Stimulated activated CD4-positive, alpha-beta T cell treated with anti-CD3 and anti-CD28 coated beads, Interleukin-1b, Interleukin-23, amount 100 ng/mL, for 4 hours (primary cell): ENCODE results near the gene SYTL2.
A peak's percentile ranks its signal among the peaks of the same experiment; 100 is the strongest.

Source experiments
- DNase-seq, 2 donors: peaks; one replicate each; pipeline ENCODE4 v3.0.0-alpha.2; 2020; ENCODE audit warnings: low read depth in 2 of 2

The SYTL2 gene

GRCh38 chr11:85826116-85826855 lies 15.3 kb upstream of the SYTL2 start:
- no peak for DNase-seq

GRCh38 chr11:85825616-85826015 lies 14.7 kb upstream of the SYTL2 start:
- no peak for DNase-seq

GRCh38 chr11:85823816-85824215 lies 12.9 kb upstream of the SYTL2 start:
- peak in 1 of 2 donors; percentile 21 for DNase-seq

DNA sequence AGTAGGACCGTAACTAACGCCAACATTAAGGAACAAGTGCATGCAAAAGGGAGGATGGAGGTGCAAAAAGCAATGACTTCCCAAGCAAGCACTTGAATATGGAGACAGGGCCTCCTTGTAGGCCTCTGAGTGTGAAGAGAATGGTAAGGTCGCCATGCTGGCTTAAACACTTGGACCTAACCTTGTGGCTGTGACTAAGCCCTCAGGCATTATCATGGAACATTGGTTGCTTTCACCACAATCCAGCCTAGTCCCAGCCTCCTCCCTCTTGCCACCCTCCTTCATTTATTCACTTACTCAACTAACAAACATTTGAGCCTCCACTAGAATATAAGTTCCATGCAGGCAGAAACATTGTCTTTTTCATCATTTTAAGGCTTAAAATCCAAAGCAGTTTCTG lies 11.9 kb upstream of the SYTL2 start:
- DNase-seq, result no peak

DNA sequence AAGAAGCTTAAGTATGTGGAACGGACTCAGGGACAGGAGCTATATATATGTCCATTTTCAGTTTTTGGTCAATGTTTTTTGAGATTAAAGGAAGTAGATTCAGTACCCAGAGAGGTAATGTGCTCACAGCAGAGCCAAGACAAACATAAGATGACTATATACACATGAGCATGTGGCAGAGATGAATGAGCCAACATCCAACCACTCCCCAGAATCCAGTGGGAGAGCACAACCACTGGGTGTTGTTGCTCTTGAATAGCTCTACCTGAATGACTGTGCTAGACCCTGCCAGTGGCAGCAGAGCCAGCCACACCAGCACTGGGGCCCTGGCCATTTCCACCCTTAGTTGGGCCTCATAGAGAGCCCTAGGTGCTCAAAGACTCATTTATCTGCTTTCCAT lies 10.7 kb upstream of the SYTL2 start:
- no peak for DNase-seq

DNA sequence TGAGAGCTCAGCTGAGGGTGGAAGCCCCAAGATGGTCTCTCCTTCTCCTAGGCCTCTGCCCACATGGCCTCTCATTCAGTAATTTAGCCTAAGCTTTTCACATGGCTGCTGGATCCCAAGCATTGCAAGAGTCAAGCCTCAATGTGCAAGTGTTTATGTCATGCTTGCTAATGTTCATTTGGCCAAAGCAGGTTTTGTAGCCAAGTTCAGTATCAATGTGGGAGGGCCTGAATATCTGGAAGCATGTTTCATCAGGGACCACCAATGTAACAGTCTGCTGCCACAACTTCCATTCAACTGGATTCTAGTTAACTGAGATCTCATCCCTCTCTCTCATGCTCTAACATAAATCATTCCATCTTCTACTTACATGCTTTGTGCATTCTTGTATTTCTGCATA lies 8.5 kb upstream of the SYTL2 start:
- no peak for DNase-seq

DNA sequence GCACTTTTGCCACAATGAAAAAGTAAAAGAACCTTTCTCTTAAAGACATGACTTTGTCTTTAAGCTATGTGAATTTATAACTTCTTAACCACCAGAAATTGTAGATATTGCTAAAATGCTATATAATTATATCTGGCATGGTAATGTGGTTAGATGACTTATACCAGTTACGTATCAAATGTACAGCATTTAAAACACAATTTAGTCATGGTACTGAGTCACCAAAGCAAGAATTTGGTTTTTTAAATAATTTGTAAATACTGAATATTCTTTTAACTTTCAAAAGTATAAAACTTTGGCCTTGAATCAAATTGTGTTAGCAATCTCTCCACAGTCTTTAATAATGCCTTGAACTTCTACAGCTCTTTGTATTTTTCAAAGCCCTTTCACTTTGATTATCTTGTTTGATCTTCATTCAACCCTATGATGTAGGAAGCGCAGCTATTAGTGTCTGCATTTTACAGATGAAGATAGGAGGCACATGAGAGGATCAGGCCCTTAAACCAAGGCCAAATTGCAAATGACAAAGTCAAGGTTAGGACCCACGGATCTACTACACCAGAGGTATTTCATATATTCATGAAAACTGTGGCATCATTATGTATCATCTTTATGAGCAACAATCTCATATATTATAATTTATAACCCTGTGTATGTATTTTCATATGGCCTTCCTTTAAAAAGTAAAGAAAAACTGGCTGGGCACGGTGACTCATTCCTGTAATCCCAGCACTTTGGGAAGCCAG lies 4.4 kb upstream of the SYTL2 start:
- DNase-seq, result no peak

DNA sequence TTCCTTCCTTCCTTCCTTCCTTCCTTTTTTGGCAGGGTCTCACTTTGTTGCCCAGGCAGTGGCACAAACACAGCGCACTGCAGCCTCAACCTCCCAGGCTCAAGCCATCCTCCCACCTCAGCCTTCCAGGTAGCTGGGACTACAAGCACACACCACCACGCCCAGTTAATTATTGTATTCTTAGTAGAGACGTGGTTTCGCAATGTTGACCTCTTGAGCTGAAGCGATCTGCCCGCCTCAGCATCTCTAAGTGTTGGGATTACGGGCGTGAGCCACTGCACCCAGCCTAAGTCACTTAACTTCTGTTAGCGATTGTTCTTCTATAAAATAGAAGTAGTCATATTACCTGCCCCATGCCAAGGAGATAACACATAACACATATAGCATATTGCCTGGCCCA lies 2.8 kb upstream of the SYTL2 start:
- DNase-seq, result no peak

DNA sequence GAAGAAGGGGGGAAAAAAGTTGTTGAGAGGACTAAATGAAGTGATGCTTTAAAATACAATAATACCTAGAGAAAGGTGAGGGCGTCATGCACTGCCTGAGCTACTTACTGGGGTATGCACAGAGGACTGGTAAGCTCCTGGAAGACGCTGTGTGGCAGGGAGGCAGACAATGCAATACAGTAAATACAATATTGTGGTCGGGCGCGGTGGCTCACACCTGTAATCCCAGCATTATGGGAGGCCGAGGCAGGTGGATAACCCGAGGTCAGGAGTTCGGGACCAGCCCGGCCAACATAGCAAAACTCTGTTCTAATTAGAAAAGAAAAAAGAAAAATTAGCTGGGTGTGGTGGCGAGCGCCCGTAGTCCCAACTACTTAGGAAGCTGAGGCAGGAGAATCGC lies 683 bp upstream of the SYTL2 start:
- DNase-seq, result no peak

DNA sequence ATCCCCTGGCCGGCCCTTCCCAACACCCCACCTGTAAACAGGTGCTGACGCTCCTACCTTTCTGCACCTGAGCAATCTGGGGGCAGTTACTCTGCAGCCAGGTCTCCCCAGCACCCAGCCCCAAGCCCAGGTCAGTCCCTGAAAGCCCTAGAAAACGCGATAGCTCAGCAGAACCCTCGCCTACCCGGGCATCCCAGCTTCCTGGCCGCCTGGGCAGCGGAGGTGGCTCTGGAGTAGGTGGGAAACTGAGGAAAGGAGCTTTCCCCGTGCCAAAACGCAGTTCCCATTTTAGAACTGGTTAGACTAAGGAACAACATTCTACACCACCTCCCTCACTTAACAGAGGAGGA lies 445 bp downstream of the SYTL2 start:
- no peak for DNase-seq

DNA sequence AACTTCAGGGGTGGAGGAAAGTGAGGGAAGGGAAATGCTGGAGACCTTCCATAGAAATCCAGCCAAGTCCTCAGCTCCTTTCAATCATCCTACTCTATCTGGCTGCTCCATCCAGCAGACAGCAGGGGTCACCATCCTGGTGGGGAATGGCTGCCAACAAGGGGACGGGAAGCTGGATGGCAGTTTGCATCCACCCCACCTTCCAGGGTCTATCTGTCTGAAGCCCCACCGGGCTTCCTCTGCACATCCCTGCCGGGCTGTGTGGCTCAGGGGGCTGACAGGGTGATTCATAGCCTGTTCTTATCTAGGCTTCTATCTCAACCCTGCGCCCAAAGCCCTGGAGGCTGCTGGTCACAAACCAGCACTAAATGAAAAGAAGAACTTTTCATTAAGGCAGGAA lies 1.1 kb downstream of the SYTL2 start:
- no peak for DNase-seq

DNA sequence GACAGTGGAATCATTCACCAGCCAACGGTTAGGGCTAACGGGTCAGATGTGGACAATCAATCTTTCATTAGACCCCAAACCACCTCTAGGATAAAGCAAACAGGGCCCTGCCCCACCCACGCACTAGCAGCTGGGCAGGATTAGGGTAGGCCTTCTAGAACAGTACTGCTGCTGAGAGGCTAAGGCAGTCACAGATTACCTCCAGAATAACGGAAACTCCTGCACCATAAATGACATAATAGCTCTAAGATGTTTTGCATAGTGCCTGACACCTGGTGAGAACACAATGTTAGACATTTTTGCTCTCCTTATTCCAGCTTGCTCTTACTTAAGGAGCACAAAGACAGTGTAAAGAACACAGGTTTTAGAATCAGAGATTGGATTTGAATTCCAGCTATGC lies 1.8 kb downstream of the SYTL2 start:
- no peak for DNase-seq

GRCh38 chr11:85806876-85807275 lies 4.1 kb downstream of the SYTL2 start:
- DNase-seq, result no peak

- DNase-seq, result no peak
These were observed 4.9 kb downstream of the SYTL2 start for GRCh38 chr11:85806016-85806415.

DNA sequence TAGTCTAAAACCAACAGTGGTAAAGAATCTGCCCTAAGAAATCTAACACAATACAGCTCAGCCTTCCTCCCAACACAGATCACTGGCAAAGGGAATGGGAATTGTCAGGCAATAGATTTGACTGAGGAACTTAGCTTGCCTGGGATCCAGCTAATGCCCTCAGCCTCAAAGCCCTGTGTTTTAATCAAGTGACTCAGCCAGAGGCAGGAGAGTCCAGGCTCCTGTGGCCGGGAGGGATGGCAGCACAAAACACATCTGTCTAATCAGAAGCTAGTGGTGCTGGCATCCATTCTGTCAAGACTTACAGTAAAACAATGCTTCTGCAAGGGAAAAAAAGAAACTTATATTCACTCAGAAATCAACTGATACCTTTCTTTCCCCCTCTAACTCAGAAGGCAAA lies 5.6 kb downstream of the SYTL2 start:
- DNase-seq, result no peak

DNA sequence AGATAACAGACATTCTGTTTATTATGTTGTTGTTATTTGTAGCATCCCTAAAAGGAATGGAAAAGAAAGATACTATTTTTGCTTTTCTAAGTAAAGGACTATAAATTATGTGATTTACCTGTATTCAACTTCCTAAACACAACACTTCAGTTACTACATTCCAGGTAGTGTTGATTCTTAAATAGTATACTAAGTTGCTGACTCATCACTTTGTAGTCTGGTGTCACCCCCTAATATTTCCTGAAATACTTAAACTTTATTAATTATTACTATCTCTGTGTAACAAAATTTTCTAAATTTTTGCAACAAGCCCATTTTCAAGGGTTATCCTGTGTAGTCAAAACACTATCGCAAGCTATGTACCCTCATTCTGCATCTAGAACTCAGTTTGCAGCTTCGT lies 7.0 kb downstream of the SYTL2 start:
- no peak for DNase-seq

- DNase-seq, result no peak
These were observed 7.6 kb downstream of the SYTL2 start for GRCh38 chr11:85803303-85803702.

DNA sequence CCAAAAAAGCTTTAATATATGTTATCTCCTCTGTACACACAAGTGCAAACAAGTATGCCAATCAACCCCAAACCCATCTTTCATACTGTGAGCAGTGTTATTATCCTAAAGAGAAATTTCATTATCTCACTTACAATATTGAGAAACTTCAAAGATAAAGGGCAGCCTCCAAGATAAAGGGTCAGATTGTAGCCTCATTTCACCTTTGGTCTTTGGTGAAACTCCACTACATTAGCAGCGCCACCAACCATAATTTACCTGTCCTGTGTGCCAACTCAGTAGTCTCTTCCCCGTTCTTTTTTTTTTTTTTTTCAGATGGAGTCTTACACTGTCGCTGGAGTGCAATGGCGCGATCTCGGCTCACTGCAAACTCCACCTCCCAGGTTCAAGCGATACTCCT lies 9.4 kb downstream of the SYTL2 start:
- DNase-seq, result no peak

DNA sequence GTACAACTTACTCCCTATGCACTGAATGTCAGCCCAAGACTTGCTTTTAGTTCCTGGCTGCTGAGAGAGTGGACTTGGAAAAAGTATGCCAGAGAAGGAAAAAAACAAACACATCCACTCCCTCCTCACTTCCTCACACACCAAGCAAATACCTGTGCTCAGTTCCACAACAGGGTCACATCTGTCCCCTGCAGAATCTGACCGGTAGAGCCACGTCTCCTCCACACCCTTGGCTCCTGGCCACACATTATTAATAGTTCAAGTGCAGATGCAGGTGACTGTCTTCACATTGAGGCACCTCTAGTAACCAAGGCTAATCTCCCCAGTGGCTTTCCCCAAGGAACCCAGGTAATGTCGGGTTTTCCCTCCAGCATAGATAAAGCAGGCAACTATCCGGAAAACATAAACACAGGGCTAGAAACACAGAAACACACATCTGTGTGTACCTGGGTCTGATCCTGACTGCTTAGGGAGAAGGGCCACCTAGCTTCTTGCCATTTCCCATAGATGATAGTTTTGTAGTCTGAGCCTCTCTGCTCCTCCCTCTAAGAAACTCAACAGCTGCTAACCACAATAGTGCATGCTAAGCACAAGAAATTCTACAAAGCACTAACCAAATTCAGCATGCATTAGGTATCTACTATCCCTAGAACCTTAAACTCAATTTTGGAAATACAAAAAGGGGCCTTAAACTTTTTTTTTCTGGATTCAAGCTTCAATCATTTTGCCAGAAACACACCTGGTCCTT lies 10.2 kb downstream of the SYTL2 start:
- DNase-seq, result no peak

- DNase-seq, result no peak
These were observed 11.8 kb downstream of the SYTL2 start for GRCh38 chr11:85799142-85799541.

- DNase-seq, result no peak
These were observed 12.6 kb downstream of the SYTL2 start for GRCh38 chr11:85798361-85798760.

DNA sequence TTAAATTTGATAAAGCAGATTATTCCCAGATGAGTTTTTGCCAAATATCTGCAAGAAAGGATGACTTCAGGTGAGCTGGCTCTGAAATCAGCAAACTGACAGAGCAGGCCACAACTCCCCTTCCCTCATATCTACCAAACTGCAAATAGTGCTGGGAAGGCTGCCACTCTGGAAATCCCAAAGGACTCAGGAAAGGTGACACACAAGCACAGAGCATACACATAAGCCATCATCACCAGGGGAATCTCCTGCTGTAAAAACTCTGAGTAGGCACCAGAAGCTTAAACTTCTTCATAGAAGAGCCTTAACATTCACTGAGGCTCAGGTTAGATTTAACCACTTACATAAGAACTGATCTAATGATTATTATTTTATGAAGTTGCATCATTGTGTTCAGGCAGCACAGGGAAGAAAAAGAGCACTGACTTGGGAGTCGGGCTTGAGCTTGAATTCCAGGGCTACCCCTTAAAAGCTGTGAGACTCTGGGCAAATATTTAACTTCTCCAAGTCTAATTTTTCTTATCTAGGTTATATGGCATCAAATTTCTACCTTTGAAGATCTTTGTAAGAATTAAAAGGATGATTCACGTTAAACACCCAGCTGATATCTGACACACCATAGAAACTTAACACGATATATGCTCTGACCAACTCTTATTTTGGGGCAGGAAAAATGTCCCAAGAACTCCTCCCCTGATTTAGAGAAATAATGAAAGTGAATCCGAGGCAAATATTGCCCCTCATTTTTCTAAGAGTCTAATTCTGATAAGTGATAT lies 15.0 kb downstream of the SYTL2 start:
- DNase-seq, result no peak
